Gastrocnemius medialis (tissue), 4 donors: ENCODE data around the gene SOX30.
"Not testable (repeated sequence)": the region's sequence is repeated elsewhere in the genome, so short reads cannot be mapped to it uniquely, and the experiment has no call there.

Experiments
- CTCF ChIP-seq, 5 experiments: fragments of 450-650 bp in 3 of 5; fragments of 200-600 bp in 2 of 5; sonication (generic) in 2 of 5; IDR thresholded peaks in 4 of 5; conservative IDR thresholded peaks in 1 of 5; 1 replicate in 4 of 5; 2 replicates in 1 of 5; pipeline ENCODE4 v1.5.1; 2016 to 2019; ENCODE audit warnings: antibody characterized with exemption in 5 of 5, mild to moderate bottlenecking in 3 of 5, moderate library complexity in 3 of 5
- POLR2A ChIP-seq, 2 donors: fragments of 450-650 bp; IDR thresholded peaks; one replicate each; pipeline ENCODE4 v1.6.1; 2017; ENCODE audit warnings: antibody characterized with exemption in 2 of 2, mild to moderate bottlenecking in 2 of 2, moderate library complexity in 2 of 2

GRCh38 chr5:157696154-157696553, 43.9 kb upstream of the SOX30 start:
- not testable (repeated sequence) for TF ChIP-seq CTCF (IDR thresholded peaks at IDR 0.05 in 4 of 5, conservative IDR thresholded peaks at IDR 0.05 in 1 of 5); POLR2A (IDR thresholded peaks at IDR 0.05)
